Myocyte (in vitro differentiated cells): Measurements from ENCODE around the gene GKN1. TPM values are rescaled to one million over a fixed set of nuclear protein-coding genes. Genes with fewer than 3 reads are reported as not detected.
"Not testable (repeated sequence)": the region's sequence is repeated elsewhere in the genome, so short reads cannot be mapped to it uniquely, and the experiment has no call there.

Source experiments
- DNase-seq: peaks from one replicate; pipeline ENCODE4 v3.0.0-alpha.2; 2012; ENCODE audit warnings: low read depth
- polyA plus RNA-seq: library from polyadenylated mRNA; unstranded; fragments of >200 nt; gene quantifications from one replicate; pipeline ENCODE4 v1.2.1, GENCODE V29; 2012; ENCODE audit warnings: missing spikeins
- total RNA-seq: library from RNA; depleted of rRNA; stranded (reverse); fragments of >200 nt; gene quantifications from 2 replicates; pipeline ENCODE4 v1.2.3, GENCODE V29; 2014

GKN1 gene, protein sequence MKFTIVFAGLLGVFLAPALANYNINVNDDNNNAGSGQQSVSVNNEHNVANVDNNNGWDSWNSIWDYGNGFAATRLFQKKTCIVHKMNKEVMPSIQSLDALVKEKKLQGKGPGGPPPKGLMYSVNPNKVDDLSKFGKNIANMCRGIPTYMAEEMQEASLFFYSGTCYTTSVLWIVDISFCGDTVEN
- not detected in 2 replicates for total RNA-seq
- 0.10 TPM for polyA plus RNA-seq

DNA sequence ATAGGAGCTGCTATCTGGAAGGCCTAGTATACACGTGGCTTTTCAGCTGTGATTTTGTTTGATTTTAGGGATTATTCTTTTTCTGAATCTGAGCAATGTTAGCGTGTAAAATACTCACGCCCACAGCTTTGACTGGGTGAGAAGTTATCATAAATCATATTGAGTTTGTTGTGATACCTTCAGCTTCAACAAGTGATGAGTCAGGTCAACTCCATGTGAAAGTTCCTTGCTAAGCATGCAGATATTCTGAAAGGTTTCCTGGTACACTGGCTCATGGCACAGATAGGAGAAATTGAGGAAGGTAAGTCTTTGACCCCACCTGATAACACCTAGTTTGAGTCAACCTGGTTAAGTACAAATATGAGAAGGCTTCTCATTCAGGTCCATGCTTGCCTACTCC lies at the start of gene GKN1:
Gene GKN1 (plus strand): TSS at position 386 of the 400 bp plus-strand sequence. CDS start 42 bp downstream, outside the sequence.
- DNase-seq, result no peak

- DNase-seq, result peak; percentile 66
Measured at GRCh38 chr2:68925295-68925896, 49.0 kb upstream of the GKN1 start.

DNA sequence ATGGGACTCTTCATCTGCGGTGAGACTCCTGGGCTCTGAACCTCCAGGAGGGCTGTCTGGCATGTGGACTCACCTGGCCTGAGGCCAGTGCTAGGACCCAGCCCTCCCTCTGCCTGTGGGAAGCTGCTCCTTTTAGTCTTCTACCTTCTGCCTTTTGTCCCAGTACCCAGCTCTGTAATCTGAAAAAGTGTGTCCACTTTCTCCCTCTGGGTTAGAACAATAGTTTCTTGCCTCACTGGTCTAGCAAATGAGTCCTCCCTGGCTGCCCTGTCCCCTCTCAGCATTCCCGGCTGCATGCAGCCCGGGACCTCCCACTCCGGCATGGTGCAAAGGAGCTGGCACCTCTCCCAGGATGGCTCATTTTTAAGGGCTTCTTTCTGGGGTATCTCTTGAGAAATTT lies 47.6 kb upstream of the GKN1 start:
- DNase-seq, result no peak

DNA sequence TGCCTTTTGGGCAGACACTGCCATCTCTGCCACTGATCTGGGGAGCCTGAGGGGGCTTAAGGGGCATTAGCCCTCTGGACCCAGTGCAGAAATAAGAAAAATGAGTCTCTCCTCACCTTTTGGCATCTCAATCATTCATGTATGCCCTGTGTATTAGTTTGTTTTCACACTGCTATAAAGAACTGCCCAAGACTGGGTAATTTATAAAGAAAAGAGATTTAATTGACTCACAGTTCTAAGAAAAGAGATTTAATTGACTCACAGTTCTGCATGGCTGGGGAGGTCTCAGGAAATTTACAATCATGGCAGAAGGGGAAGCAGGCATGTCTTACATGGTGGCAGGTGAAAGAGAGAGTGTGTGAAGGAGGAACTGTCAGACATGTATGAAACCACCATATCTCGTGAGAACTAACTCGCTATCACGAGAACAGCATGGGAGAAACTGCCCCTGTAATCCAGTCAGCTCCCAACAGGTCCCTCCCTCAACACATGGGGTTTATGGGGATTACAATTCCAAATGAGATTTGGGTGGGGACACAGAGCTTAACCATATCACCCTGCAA lies 43.2 kb upstream of the GKN1 start:
- DNase-seq, result no peak

GRCh38 chr2:68931799-68932198 lies 42.6 kb upstream of the GKN1 start:
- DNase-seq, result no peak

GRCh38 chr2:68932402-68932801 lies 42.0 kb upstream of the GKN1 start:
- DNase-seq, result no peak

DNA sequence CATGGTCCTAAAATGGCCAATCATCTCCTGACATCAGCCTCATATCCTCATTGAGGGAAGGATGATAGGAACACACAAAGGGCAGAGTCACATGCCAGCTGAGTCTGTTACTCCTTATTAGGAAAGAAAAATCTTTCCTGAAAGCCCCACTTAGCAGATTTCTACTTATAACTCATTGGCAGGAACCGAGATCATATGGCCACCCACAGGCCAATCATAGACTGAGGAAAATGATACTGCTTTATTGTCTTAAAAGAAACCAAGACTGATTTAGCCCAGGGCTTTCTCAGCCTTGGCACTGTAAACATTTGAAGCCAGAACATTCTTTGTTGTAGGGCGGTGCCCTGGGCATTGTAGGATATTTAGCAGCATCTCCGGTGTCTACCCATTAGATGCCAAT lies 40.4 kb upstream of the GKN1 start:
- DNase-seq, result no peak

DNA sequence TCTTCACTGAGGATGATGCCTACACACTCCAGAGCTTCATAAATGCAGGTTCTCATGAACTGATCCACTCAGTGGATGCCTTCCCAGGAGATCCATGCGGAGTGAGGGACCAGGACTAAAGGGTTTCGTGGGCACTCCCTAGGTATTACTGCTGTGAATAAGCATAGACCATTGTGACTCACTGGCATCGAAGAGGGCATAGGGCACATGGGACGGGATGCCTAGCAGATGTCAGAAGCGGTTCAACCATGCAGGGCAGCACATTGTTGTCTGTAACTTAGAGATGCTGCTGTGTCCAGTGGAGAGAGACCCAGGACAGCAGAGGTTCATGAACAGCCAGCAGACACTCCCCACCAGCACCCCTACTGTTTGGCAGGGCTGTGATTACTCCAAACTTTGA lies 39.0 kb upstream of the GKN1 start:
- no peak for DNase-seq

DNA sequence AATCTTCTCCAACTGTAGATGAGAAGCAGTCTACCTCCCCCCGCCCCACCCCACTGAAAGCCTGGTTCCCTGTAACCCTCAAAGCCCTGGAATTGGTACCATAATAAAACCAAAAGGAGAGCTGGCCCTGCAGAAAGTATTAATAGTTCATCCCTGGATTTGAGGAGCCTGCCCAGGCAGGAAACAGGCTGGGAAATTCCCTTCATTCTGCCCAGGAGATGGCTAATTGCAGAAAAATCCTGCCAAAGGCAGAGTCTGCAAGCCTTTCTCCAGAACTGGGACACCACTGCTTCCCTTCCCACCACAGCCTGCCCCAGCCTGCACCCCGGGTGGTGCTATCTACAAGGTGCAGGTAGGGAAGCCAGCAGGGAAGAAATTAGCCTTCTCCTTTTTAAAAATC lies 38.0 kb upstream of the GKN1 start:
- peak; percentile 27 for DNase-seq

DNA sequence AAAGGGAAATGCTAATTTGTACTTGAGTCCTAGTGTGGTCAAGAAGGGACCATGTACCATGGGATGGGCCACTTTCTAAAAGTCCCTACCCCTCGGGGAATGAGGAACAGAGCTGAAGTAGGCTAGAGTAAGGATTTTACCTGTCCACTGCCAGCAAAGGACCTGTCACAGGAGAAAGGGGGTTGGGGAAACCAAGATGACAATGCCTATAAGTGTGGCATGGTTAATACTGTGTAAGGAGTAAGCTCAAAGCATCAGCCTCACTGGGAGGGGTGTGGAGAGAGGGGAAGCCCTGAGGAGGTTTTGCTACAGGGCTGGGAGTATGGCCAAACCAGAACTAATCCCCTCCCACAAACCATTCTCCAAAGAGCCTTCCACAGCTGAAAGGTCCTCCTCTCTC lies 37.5 kb upstream of the GKN1 start:
- DNase-seq, result peak; percentile 50

DNA sequence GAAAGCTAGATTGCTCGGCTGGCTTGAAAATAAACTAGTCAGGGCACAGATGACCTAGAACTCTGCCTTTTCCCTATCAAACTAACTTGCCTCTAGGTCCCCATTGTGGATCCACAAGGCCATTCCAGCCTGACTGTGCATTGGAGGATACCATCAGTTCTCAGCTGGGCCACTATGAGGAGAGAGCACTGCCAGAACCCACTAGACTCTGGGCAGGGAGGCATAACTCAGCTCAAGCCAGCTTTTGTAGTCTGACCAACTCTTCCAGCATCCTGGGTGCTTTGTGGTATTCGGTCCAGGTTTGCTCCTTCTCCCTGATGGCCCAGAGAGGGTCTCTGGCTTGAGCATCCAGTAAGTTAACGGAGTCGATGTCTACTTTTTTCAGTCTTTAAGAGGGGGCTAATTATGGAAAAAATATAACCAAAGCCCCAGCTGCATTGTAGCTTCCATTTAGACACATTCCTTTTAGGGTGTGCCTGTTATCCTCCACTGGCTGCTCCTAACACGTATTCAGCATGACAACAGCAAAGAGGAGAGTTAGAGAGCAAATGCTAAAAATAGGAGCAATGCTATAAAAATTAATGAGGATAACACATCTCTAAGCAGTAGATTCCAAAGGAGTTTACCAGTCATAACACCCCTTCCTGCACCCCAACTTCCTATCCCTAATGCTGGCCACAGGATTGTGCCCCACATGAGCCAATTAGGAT lies 36.9 kb upstream of the GKN1 start:
- DNase-seq, result no peak

DNA sequence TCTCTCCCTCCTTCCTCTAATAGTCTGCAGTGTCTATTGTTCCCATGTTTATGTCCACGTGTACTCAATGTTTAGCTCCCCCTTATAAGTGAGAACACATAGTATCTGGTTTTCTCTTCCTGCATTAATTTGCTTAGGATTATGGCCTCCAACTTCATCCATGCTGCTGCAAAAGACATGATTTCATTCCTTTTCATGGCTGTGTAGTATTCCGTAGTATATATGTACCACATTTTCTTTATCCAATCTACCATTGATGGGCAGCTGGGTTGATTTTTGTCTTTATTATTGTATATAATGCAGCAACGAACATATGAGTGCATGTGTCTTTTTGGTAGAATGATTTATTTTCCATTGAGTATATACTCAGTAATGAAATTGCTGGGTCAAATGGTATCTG lies 35.5 kb upstream of the GKN1 start:
- DNase-seq, result no peak

DNA sequence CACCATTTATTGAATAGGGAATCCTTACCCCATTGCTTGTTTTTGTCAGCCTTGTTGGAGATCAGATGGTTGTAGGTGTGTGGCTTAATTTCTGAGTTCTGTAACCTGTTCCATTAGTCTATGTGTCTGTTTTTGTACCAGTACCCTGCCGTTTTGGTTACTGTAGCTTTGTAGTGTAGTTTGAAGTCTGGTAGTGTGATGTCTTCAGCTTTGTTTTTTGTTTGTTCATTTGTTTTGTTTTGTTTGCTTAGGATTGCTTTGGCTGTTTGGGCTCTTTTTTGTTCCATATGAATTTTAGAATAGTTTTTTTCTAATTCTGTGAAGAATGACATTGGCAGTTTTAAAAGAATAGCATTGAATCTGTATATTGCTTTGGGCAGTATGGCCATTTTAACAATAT lies 34.5 kb upstream of the GKN1 start:
- no peak for DNase-seq

GRCh38 chr2:68940369-68940768 lies 34.1 kb upstream of the GKN1 start:
- no peak for DNase-seq

DNA sequence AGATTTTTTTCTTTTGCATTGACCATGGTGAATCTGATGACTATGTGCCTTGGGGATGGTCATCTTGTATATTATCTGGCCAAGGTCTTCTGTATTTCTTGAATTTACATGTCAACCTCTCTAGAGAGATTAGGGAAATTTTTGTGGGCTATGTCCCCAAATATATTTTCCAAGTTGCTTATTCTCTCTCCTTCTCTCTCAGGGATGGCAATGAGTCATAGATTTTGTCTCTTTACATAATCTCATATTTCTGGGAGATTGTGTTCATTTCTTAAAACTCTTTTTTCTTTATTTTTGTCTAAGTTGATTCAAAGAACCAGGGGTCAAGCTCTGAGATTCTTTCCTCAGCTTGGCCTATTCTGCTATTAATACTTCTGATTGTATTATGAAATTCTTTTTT lies 31.6 kb upstream of the GKN1 start:
- no peak for DNase-seq

GRCh38 chr2:68943581-68944568 lies 30.6 kb upstream of the GKN1 start:
- peak; percentile 79 for DNase-seq

- no peak for DNase-seq
Measured at GRCh38 chr2:68946117-68946516, 28.3 kb upstream of the GKN1 start.

- DNase-seq, result no peak
Measured at GRCh38 chr2:68948710-68949109, 25.7 kb upstream of the GKN1 start.

DNA sequence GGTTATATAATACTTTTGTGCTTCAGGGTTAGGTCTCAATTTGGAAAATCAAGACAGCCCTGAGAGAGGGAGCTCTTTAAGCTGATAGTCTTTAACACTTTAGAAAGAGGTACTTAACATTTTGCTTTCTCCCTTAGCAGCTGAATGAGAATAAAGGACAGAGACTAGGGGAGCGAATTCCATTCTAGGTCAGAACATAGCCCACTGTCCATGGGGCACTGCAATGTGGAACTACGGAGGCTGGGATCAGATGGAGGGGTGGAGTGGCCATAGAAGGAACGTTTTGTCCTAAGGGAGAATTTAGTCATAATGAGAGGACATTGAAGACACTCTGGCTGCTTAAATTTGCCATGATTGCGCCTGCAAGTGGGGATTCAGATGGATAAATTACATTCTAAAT lies 22.5 kb upstream of the GKN1 start:
- no peak for DNase-seq

GRCh38 chr2:68952887-68953521 lies 21.4 kb upstream of the GKN1 start, which contains the start of gene GKN2:
Gene GKN2, minus strand, starts transcription at chr2:68952893. Its CDS starts 32 bp downstream, at chr2:68952861.
- DNase-seq, result no peak

- DNase-seq, result not testable (repeated sequence)
Measured at GRCh38 chr2:68955432-68955831, 19.0 kb upstream of the GKN1 start.
